IMR-90 (cell line): ENCODE data around the gene PSMB2.

Source experiments
- CTCF ChIP-seq: conservative IDR thresholded peaks from 2 replicates; pipeline ENCODE4 v1.5.1; 2012; ENCODE audit warnings: mild to moderate bottlenecking, low read depth, low read length, improper control_type of control experiment
- ELK1 ChIP-seq: fragments of 150-350 bp; IDR thresholded peaks from 2 replicates; pipeline ENCODE4 v1.6.1; 2016; ENCODE audit warnings: low read depth, mild to moderate bottlenecking, low read length, moderate library complexity, borderline replicate concordance
- RFX5 ChIP-seq: IDR thresholded peaks from 2 replicates; pipeline ENCODE4 v1.8.0; 2012; ENCODE audit warnings: low read depth, mild to moderate bottlenecking, low read length, moderate library complexity

- no peak for TF ChIP-seq ELK1
- no peak for TF ChIP-seq RFX5
- TF ChIP-seq CTCF, result no peak
These were observed 73.3 kb downstream of the PSMB2 start for GRCh38 chr1:35567947-35568558.
